Middle frontal gyrus (tissue), 1 donor: ENCODE data around the gene ITCH.

ENCODE experiments used
- DNase-seq: peaks from one replicate; pipeline ENCODE4 v3.0.0-alpha.2; 2015; ENCODE audit warnings: low spot score; ENCODE audit errors: extremely low spot score

Gene ITCH

GRCh38 chr20:34547844-34548613 is 185.0 kb downstream of the ITCH start:
- DNase-seq = no peak

DNA sequence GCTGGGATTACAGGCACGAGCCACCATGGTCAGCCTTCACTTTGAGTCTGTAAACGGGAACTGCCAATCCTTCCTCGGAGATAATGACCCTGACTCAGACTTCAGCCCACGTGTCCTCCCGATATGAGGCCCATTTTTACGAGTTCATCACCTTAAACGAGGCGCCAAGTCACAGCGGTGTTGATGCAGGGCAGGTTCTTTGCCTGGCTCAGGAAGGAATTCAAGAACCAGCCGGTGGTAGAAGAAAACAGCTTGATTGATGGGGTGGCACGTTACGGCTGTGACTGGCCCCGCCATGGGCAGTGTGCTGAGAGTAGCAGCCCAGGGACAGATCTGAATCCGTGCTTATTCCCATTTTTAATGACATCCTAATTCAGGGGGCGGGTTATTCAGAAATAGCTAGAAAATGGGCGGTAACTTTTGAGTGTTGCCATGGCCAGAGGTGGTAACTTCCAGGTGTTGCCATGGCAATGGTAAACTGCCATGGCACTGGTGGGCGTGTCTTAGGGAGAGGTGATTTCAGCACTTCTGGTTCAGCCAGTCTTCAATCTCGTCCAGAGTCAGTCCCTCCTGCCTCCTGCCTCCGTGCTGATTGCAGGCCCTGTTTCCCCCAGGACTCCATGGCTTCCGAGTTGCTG is 186.3 kb downstream of the ITCH start:
- no peak for DNase-seq

- no peak for DNase-seq
These were observed 186.8 kb downstream of the ITCH start for GRCh38 chr20:34549929-34550305.

- no peak for DNase-seq
These were observed 189.5 kb downstream of the ITCH start for GRCh38 chr20:34552569-34552968.

DNA sequence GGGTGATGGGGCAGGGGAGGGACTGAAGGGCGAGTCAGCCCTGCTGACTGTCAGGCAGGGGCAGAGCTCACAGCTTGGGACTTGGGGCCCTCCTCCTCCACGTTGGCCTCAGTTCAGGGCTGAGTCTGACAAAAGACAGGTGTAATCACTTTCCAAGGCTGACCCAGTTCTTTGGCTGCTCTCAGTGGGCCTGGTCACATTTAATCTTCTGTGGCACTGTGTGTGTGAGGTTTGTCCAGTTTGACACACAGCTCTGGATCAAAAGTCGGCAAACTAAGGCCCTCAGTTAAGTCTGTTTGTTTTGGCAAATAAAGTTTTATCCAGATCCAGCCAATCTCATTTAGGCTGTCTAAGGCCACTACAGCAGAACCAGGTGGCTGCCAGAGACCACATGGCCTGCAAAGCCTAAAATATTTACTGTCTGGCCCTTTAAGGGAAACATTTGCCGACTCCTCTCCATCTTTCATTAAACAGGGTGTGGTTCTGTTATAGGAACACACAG is 190.3 kb downstream of the ITCH start:
- no peak for DNase-seq

- DNase-seq = no peak
These were observed 194.9 kb downstream of the ITCH start for GRCh38 chr20:34557936-34558319.

- DNase-seq = peak; percentile 94
These were observed 195.5 kb downstream of the ITCH start, which contains the start of gene MAP1LC3A for GRCh38 chr20:34558320-34559218. Gene MAP1LC3A, plus strand, starts transcription at chr20:34558718. Its CDS starts 151 bp downstream, at chr20:34558869.

GRCh38 chr20:34559311-34560140 is 196.5 kb downstream of the ITCH start:
- no peak for DNase-seq

DNA sequence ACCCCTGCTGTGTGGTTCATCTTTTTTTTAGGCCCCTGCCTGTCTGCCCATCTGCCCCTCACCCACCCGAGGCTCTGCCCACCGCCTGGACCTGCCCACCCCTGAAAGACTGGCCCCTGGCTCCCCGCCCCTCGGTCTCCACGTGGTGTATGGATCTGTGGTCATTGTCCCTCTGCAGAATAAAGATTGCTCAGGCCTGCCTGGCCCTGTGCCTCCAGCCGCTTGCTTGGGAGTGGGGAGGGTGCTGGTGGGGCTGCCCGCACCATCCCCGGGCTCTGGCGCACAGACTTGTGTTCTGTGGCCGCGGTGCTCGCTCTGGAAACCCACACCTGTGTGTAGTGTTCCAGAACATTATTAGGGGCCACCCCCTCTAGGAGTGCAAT is 197.1 kb downstream of the ITCH start:
- DNase-seq = no peak

DNA sequence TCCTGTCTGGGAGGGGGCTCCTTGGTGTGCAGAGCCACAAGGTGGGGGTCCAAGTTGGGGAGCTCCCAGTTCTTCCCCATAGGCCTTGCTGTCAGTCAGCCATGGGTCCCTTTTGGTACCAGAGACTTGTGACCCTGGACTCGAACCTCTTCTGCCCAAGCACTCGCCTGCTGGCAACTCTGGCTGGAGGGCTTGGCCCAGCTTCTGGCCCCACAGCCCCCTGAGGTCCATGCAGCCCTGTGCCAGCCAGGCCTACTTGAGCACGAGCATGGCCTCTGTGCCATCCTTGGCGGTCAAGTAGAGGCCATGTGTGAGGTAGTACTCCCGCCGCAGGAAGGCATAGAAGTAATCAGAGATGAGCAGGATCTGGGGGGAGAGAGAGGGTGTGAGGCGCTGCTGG is 197.5 kb downstream of the ITCH start:
- DNase-seq = no peak
